Progenitor cell of endocrine pancreas (in vitro differentiated cells): ENCODE data around the gene GAL3ST3. TPM values are rescaled to one million over a fixed set of nuclear protein-coding genes. Genes with fewer than 3 reads are reported as not detected.
A peak's percentile ranks its signal among the peaks of the same experiment; 100 is the strongest.

Source experiments
- DNase-seq: peaks from one replicate; pipeline ENCODE4 v3.0.0; 2021; ENCODE audit warnings: low spot score; ENCODE audit not compliant: unreplicated experiment
- H3K27ac Mint-ChIP-seq: 2 replicates; pipeline ENCODE4 v1.8.0; 2021; ENCODE audit warnings: mild to moderate bottlenecking, moderate library complexity, mixed read lengths
- H3K27me3 Mint-ChIP-seq: 2 replicates; pipeline ENCODE4 v1.8.0; 2021; ENCODE audit warnings: mixed read lengths
- H3K36me3 Mint-ChIP-seq: 2 replicates; pipeline ENCODE4 v1.8.0; 2022; ENCODE audit warnings: mixed read lengths; ENCODE audit not compliant: insufficient read depth
- H3K4me1 Mint-ChIP-seq: 2 replicates; pipeline ENCODE4 v1.8.0; 2021; ENCODE audit warnings: low read depth, mixed read lengths
- H3K4me3 Mint-ChIP-seq: 2 replicates; pipeline ENCODE4 v1.8.0; 2021; ENCODE audit warnings: low read depth, mild to moderate bottlenecking, moderate library complexity, mixed read lengths
- H3K9me3 Mint-ChIP-seq: 2 replicates; pipeline ENCODE4 v1.8.0; 2021; ENCODE audit warnings: low read depth, mixed read lengths
- total RNA-seq: library from RNA; stranded (reverse); gene quantifications from 2 replicates; pipeline ENCODE4 v1.2.1, GENCODE V29; 2021
- TF ChIP-seq, protein P1 (sequence below): fragments of 200-600 bp; sonication (generic); IDR thresholded peaks from one replicate; pipeline ENCODE4 v1.5.0; 2021; ENCODE audit warnings: antibody characterized with exemption, mild to moderate bottlenecking; ENCODE audit not compliant: unreplicated experiment

The GAL3ST3 gene
- total RNA-seq, 1 donor from 2014 or later, result 3.9 TPM

DNA sequence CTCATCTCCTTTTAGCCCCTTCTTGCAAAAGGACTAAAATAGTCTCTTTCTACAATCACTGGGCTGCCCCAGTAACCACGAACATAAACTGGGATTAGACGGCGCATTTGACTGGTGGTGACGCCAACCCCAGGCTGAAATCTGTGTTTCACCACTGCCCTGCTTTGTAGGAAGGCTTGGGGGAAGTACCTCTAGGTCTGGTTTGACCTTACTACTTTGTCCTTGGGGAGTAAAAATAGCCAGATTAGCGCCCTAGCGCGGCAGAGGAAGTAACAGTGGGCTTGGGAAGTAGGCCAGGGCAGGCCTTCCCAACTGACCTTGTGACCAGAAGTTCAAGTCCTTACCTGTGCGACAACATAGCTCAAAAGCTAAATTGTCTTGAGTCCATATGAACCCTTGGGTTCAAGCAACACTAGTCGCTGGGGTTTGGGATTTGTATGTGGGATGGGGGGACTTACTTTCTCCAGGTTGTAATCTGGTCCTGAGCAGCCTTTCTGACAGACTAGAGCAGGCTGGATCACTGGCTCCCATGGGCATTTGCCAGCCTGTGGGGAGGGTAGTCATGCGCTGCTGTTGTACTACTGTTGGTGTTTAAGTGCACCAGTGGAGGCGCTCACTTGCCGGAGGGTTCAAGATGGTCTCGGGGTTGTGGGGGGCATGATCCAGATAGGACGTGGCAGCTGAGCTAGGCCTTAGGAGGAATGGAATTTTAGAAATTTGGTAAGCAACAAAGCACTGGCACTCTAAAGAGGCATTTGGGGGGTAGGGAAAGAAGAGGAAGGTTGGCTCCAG, 20.2 kb upstream of the GAL3ST3 start:
- no peaks in the 10 kb centered on the region for H3K27me3 Mint-ChIP-seq
- peak overlapping the region; percentile 86 for H3K27ac Mint-ChIP-seq
- peak overlapping the region; percentile 80 for H3K4me3 Mint-ChIP-seq
- H3K36me3 Mint-ChIP-seq, result peaks cover 23% of the 10 kb centered on the region
- TF ChIP-seq, protein P1, sequence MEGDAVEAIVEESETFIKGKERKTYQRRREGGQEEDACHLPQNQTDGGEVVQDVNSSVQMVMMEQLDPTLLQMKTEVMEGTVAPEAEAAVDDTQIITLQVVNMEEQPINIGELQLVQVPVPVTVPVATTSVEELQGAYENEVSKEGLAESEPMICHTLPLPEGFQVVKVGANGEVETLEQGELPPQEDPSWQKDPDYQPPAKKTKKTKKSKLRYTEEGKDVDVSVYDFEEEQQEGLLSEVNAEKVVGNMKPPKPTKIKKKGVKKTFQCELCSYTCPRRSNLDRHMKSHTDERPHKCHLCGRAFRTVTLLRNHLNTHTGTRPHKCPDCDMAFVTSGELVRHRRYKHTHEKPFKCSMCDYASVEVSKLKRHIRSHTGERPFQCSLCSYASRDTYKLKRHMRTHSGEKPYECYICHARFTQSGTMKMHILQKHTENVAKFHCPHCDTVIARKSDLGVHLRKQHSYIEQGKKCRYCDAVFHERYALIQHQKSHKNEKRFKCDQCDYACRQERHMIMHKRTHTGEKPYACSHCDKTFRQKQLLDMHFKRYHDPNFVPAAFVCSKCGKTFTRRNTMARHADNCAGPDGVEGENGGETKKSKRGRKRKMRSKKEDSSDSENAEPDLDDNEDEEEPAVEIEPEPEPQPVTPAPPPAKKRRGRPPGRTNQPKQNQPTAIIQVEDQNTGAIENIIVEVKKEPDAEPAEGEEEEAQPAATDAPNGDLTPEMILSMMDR, result peak; percentile 7
- peaks cover 20% of the 10 kb centered on the region for H3K4me1 Mint-ChIP-seq
- DNase-seq, result no peak
- no peaks in the 10 kb centered on the region for H3K9me3 Mint-ChIP-seq

DNA sequence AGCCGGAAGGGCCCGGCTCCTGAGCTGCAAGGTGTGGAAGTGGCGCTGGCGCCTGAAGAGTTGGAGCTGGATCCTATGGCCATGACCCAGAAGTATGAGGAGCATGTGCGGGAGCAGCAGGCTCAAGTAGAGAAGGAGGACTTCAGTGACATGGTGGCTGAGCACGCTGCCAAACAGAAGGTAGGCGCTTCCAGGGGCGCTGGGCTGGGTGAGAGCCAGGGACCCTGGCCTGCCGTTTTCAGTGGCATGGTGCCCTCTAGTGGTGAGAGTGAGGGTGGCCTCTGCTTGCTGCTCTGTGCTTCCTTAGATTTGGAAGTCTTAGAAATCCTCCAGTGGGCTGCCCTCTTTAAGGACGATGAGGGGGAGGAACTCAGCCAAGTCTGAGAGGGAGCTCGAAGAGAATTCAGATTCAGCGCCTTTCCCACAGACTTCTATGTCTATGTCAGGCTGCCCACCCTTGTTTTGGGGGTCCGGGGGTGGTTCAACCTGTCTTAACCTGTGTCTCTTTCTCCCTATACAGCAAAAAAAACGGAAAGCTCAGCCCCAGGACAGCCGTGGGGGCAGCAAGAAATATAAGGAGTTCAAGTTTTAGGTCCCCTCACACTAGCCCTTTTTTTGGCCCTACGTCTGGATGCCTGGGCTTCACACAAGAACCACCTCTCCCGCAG, 19.3 kb upstream of the GAL3ST3 start:
- TF ChIP-seq, protein P1, result peak; percentile 95
- peaks cover 20% of the 10 kb centered on the region for H3K4me1 Mint-ChIP-seq
- H3K4me3 Mint-ChIP-seq, result peak overlapping the region; percentile 80
- H3K9me3 Mint-ChIP-seq, result no peaks in the 10 kb centered on the region
- H3K36me3 Mint-ChIP-seq, result peaks cover 29% of the 10 kb centered on the region
- peak overlapping the region; percentile 87 for H3K27ac Mint-ChIP-seq
- H3K27me3 Mint-ChIP-seq, result no peaks in the 10 kb centered on the region
- peak; percentile 75 for DNase-seq

DNA sequence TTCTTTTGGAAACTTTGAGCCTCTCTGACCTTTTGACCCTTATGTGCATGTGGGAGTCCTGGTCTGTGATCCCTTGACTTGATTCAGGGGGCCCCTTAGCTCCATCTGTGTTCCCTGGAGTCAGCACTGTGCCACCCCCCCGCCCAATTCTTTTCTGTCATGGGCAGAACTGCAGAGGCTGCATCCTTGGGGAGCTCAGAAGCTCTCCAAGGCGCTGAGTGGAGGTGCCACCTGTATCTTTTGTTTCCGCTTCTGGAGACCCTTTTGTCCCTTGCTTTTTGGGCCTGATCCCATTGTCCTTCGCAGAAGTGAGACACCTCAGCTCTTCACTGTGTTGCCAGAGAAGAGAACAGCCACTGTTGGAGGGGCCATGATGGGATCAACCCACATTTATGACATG, 18.7 kb upstream of the GAL3ST3 start:
- Mint-ChIP-seq H3K4me1 (peaks cover 20% of the 10 kb centered on the region), H3K27me3 (no peaks in the 10 kb centered on the region), H3K27ac (no peak overlapping the region), H3K36me3 (peaks cover 36% of the 10 kb centered on the region), H3K4me3 (no peak overlapping the region), H3K9me3 (no peaks in the 10 kb centered on the region)
- TF ChIP-seq, protein P1, result no peak
- no peak for DNase-seq

DNA sequence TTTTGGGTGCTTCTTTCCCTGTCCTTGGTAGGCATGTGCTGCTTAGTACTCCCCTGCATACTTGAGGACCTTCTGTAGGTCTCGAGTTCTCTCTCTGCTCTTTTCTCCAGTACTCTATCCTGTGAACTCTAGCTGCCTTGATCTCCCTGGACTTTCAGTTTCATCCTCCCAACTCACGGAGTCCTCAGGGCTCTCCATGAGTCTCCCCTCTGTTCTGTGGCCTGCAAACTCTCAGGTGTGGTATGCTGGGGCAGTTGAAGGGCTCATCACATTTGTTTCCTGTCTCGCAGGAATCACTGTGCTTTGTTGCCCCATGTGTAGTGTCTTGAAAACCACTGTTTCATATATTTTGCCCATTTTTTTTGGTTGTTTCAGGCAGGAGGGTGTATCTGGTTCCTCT, 17.8 kb upstream of the GAL3ST3 start:
- no peak overlapping the region for H3K4me3 Mint-ChIP-seq
- DNase-seq, result no peak
- no peaks in the 10 kb centered on the region for H3K9me3 Mint-ChIP-seq
- no peaks in the 10 kb centered on the region for H3K27me3 Mint-ChIP-seq
- H3K27ac Mint-ChIP-seq, result peak overlapping the region; percentile 12
- H3K36me3 Mint-ChIP-seq, result peaks cover 36% of the 10 kb centered on the region
- TF ChIP-seq, protein P1, result no peak
- peaks cover 14% of the 10 kb centered on the region for H3K4me1 Mint-ChIP-seq

DNA sequence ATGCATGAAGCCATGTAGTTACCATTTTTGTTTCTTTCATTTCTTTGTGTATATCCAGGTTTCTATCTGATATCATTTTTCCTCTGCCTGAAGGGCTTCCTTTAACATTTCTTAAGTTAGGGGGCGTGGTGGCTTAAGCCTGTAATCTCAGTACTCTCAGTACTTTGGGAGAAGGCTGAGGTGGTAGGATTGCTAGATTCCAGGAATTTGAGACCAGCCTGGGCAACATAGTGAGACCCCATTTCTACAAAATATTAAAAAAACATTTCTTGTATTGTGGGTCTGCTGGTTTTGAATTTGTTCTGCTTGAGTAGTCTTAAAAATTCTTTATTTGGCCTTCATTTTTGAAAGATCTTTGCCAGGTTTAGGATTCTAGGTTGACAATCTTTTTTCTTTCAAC, 15.6 kb upstream of the GAL3ST3 start:
- TF ChIP-seq, protein P1, result no peak
- Mint-ChIP-seq H3K27me3 (no peaks in the 10 kb centered on the region), H3K27ac (no peak overlapping the region), H3K4me3 (no peak overlapping the region), H3K36me3 (peaks cover 45% of the 10 kb centered on the region), H3K9me3 (no peaks in the 10 kb centered on the region), H3K4me1 (peaks cover 6% of the 10 kb centered on the region)
- no peak for DNase-seq
